HCT116 (cell line): ENCODE results near the gene OSER1. TPM values are rescaled to one million over a fixed set of nuclear protein-coding genes. Genes with fewer than 3 reads are reported as not detected.

Experiments used
- ATAC-seq: fragments of 200-7000 bp; cut with Tn5 transposase; 2 replicates; pipeline ENCODE4 v1.9.1; 2020; ENCODE audit warnings: mild to moderate bottlenecking, moderate library complexity
- BruUV-seq: library from RNA; stranded (reverse); fragments of 400-500 nt; replicated peaks from 2 replicates; lab custom pipeline; 2021; lab: Mats Ljungman, UMichigan
- CTCF ChIA-PET: fragments of 300-600 bp; sonication (Branson Sonifier 250); formaldehyde crosslinking; loops from one replicate; lab custom pipeline; 2021; ENCODE audit warnings: antibody characterized with exemption; lab: Charles Lee
- POLR2A ChIA-PET: fragments of 300-600, 350-600 bp; sonication (Branson Sonifier 250); formaldehyde crosslinking; loops from one replicate; lab custom pipeline; 2021; ENCODE audit warnings: antibody characterized with exemption; lab: Charles Lee
- RAD21 ChIA-PET, 2 experiments: fragments of 300-600 bp; sonication (Branson Sonifier 250); formaldehyde crosslinking; loops; one replicate each; lab custom pipeline; 2023; ENCODE audit warnings: low total read pairs in 2 of 2; ENCODE audit not compliant: uncharacterized antibody in 2 of 2, unreplicated experiment in 2 of 2, low non-redundant PET in 1 of 2; lab: Charles Lee
- DNase-seq: peaks from one replicate; pipeline ENCODE4 v3.0.0-alpha.2; 2010; ENCODE audit warnings: low read depth, low spot score
- H2AFZ ChIP-seq: fragments of 200-600 bp; shearing (Covaris generic), sonication (generic); 2 replicates; pipeline ENCODE4 v1.6.1; 2017; ENCODE audit warnings: low read depth, mixed run types, mixed read lengths, antibody characterized with exemption, low read length; ENCODE audit not compliant: poor library complexity, severe bottlenecking
- H3K27ac ChIP-seq: 2 replicates; pipeline ENCODE4 v1.5.1; 2012; ENCODE audit warnings: low read depth, low read length
- H3K27me3 ChIP-seq: fragments of 200-600 bp; sonication (generic); 2 replicates; pipeline ENCODE4 v1.6.1; 2016; ENCODE audit warnings: mixed run types, low read length, mixed read lengths; ENCODE audit not compliant: insufficient read depth
- H3K36me3 ChIP-seq, 2 experiments: fragments of 200-500 bp in 1 of 2; fragments of 200-600 bp in 1 of 2; sonication (Bioruptor generic) in 1 of 2; sonication (generic) in 1 of 2; 2 replicates each; pipeline versions ENCODE4 v1.5.1 to v1.6.1; 2014 to 2016; ENCODE audit warnings: low read length in 2 of 2, inconsistent platforms in 1 of 2, mixed read lengths in 1 of 2, mixed run types in 1 of 2; ENCODE audit not compliant: insufficient read depth in 2 of 2, control insufficient read depth in 1 of 2
- H3K4me1 ChIP-seq, 2 experiments: fragments of 200-600 bp in 1 of 2; sonication (generic) in 1 of 2; 2 replicates each; pipeline versions ENCODE4 v1.5.1 to v1.6.1; 2012 to 2017; ENCODE audit warnings: low read length in 2 of 2, inconsistent platforms in 1 of 2, mild to moderate bottlenecking in 1 of 2, mixed read lengths in 1 of 2, mixed run types in 1 of 2, moderate library complexity in 1 of 2; ENCODE audit not compliant: insufficient read depth in 2 of 2, control insufficient read depth in 1 of 2
- H3K4me2 ChIP-seq: fragments of 200-600 bp; sonication (generic); 2 replicates; pipeline ENCODE4 v1.6.1; 2017; ENCODE audit warnings: mixed run types, low read length, mixed read lengths
- H3K4me3 ChIP-seq, 2 experiments: fragments of 200-600 bp in 1 of 2; sonication (generic) in 1 of 2; replicated peaks in 1 of 2; 2 replicates each; pipeline ENCODE4 v1.5.1; 2011 to 2016; ENCODE audit warnings: low read length in 2 of 2, control low read depth in 1 of 2, low read depth in 1 of 2, mild to moderate bottlenecking in 1 of 2, mixed read lengths in 1 of 2, mixed run types in 1 of 2
- H3K79me2 ChIP-seq: fragments of 200-600 bp; sonication (generic); 2 replicates; pipeline ENCODE4 v1.6.1; 2017; ENCODE audit warnings: mild to moderate bottlenecking, mixed run types, low read length, moderate library complexity, mixed read lengths; ENCODE audit not compliant: insufficient read depth
- H3K9ac ChIP-seq: fragments of 200-600 bp; sonication (generic); 2 replicates; pipeline ENCODE4 v1.6.1; 2016; ENCODE audit warnings: low read length, mixed read lengths
- H3K9me2 ChIP-seq: fragments of 200-600 bp; sonication (generic), shearing (Covaris generic); 2 replicates; pipeline ENCODE4 v1.6.1; 2017; ENCODE audit warnings: mixed run types, mild to moderate bottlenecking, moderate library complexity; ENCODE audit not compliant: insufficient read depth
- H3K9me3 ChIP-seq, 2 experiments: fragments of 200-500 bp in 1 of 2; fragments of 200-600 bp in 1 of 2; sonication (Bioruptor generic) in 1 of 2; sonication (generic) in 1 of 2; 2 replicates each; pipeline ENCODE4 v1.6.1; 2014 to 2017; ENCODE audit warnings: low read length in 2 of 2, mixed read lengths in 2 of 2, inconsistent platforms in 1 of 2, low read depth in 1 of 2, mild to moderate bottlenecking in 1 of 2, mixed run types in 1 of 2, moderate library complexity in 1 of 2; ENCODE audit not compliant: control insufficient read depth in 1 of 2, insufficient read depth in 1 of 2
- H4K20me1 ChIP-seq: fragments of 200-600 bp; sonication (generic), shearing (Covaris generic); 2 replicates; pipeline ENCODE4 v1.6.1; 2017; ENCODE audit warnings: mixed run types, mild to moderate bottlenecking, moderate library complexity; ENCODE audit not compliant: insufficient read depth
- ELF1 ChIP-seq: IDR thresholded peaks from 2 replicates; pipeline ENCODE4 v1.6.1; 2012; ENCODE audit warnings: low read depth, borderline replicate concordance
- JUND ChIP-seq: IDR thresholded peaks from 2 replicates; pipeline ENCODE4 v1.6.1; 2012
- POLR2AphosphoS5 ChIP-seq: IDR thresholded peaks from 2 replicates; pipeline ENCODE4 v1.6.1; 2011; ENCODE audit warnings: mild to moderate bottlenecking, low read depth, low read length, moderate library complexity
- ZFX ChIP-seq: fragments of 450-650 bp; IDR thresholded peaks from 2 replicates; pipeline ENCODE4 v1.6.1; 2017
- ZNF274 ChIP-seq: fragments of 200-500 bp; sonication (Bioruptor generic); IDR thresholded peaks from 2 replicates; pipeline ENCODE4 v1.6.1; 2014; ENCODE audit warnings: mild to moderate bottlenecking, low read depth, low read length, inconsistent platforms
- intact Hi-C: fragments of 100-400 bp; cut with micrococcal nuclease; formaldehyde crosslinking; loops from 2 replicates; pipeline ENCODE4 v1.10.0; 2022
- total RNA-seq: library from RNA; stranded (reverse); gene quantifications from one replicate; pipeline ENCODE4 v1.2.1, GENCODE V29; 2021; ENCODE audit not compliant: unreplicated experiment
- TF ChIP-seq, protein P1 (sequence below): IDR thresholded peaks from 2 replicates; pipeline ENCODE4 v1.6.1; 2011; ENCODE audit warnings: mild to moderate bottlenecking, low read length, moderate library complexity; ENCODE audit not compliant: insufficient replicate concordance; ENCODE audit errors: extremely low read depth

Gene OSER1
- total RNA-seq, 1 experiment from 2014 or later: 28.4 TPM

DNA sequence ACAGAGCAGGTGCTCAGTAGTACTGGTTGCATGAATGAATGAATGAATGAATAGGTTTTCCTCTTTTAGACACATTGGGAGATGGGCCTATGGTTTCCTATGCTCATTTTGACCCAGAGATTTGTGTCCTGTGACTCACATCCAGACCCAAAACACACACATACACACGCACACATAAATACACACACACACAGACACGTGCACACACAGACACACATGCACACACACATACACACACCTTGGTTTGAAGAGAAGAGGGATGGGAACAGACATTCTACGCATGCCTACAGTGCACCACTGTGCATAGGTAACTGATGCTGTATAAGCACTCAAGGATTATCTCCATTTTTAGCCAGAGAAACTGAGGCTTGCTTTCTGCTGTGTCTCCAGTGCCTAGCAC is 27.7 kb downstream of the OSER1 start (continued):
- TF ChIP-seq, protein P1, sequence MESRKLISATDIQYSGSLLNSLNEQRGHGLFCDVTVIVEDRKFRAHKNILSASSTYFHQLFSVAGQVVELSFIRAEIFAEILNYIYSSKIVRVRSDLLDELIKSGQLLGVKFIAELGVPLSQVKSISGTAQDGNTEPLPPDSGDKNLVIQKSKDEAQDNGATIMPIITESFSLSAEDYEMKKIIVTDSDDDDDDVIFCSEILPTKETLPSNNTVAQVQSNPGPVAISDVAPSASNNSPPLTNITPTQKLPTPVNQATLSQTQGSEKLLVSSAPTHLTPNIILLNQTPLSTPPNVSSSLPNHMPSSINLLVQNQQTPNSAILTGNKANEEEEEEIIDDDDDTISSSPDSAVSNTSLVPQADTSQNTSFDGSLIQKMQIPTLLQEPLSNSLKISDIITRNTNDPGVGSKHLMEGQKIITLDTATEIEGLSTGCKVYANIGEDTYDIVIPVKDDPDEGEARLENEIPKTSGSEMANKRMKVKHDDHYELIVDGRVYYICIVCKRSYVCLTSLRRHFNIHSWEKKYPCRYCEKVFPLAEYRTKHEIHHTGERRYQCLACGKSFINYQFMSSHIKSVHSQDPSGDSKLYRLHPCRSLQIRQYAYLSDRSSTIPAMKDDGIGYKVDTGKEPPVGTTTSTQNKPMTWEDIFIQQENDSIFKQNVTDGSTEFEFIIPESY: no peak
- no peak for TF ChIP-seq JUND

DNA sequence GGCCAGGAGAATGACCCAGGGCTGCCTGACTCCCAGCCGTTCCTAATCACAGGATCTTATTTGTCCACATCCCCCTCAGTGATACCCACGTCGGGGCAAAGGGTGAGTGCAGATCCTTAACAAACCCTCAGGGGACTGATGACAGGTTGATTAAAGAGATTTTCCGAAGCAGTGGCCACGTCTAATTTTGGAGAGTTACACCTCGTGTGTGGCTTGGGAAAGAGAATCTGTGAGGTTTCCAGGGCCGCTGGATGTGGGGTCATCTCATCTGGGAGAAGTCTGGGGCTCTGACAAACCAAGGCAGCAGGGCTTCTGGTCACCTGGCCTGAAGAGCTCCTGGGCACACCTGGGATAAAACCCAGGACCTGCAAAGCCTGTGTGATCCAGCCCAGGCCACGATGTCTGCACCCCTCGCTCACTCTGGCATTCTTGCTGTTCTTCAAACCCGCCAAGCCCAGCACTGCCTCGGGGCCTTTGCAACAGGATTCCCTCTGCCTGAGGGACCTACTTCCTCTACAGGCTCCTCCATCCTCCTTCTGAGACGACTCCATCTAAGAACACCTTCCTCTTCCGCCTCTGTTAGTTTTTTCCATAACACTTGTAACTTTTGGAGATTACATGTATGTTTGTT is 28.3 kb downstream of the OSER1 start:
- Histone ChIP-seq H3K4me3 (no peak overlapping the region), H3K79me2 (no peaks in the 10 kb centered on the region), H3K27ac (no peak overlapping the region), H3K9me3 (no peaks in the 10 kb centered on the region), H4K20me1 (no peaks in the 10 kb centered on the region), H2AFZ (no peak overlapping the region), H3K4me2 (no peak overlapping the region), H3K36me3 (no peaks in the 10 kb centered on the region), H3K9me2 (no peaks in the 10 kb centered on the region), H3K27me3 (no peaks in the 10 kb centered on the region), H3K4me1 (peaks cover 7 to 8% of the 10 kb centered on the region in 2 experiments), H3K9ac (no peak overlapping the region)
- ChIA-PET CTCF (no interaction called here), RAD21 (no interaction called here), POLR2A (interaction anchor here (1.3 kb wide), 1 partner anchor 725 kb away, joined by 3 read pairs; no protein-coding TSS in a partner anchor)
- DNase-seq: no peak
- intact Hi-C loops: no loop called here
- no TSS peak for BruUV-seq
- no peak for ATAC-seq
- TF ChIP-seq JUND (no peak), ZNF274 (no peak), ZFX (no peak), POLR2AphosphoS5 (no peak), ELF1 (no peak)
- TF ChIP-seq, all 23 proteins: peak for 0
